Caco-2 (cell line): ENCODE data around the gene IGLL5. TPM values are rescaled to one million over a fixed set of nuclear protein-coding genes. Genes with fewer than 3 reads are reported as not detected.

ENCODE experiments used
- BruUV-seq: library from RNA; stranded (reverse); fragments of 400-500 nt; replicated peaks from 2 replicates; lab custom pipeline; 2021; lab: Mats Ljungman, UMichigan
- CTCF ChIA-PET: fragments of 300-600 bp; sonication (Branson Sonifier 250); formaldehyde crosslinking; loops from one replicate; lab custom pipeline; 2022; ENCODE audit warnings: antibody characterized with exemption; lab: Charles Lee
- POLR2A ChIA-PET: fragments of 300-600 bp; sonication (Branson Sonifier 250); formaldehyde crosslinking; loops from one replicate; lab custom pipeline; 2022; ENCODE audit warnings: antibody characterized with exemption; lab: Charles Lee
- DNase-seq, 2 experiments: peaks; one replicate each; pipeline versions ENCODE4 v3.0.0 to v3.0.0-alpha.2; 2020 to 2022
- H3K27me3 ChIP-seq: replicated peaks from 2 replicates; pipeline ENCODE4 v1.6.0; 2011; ENCODE audit warnings: low read length; ENCODE audit not compliant: control insufficient read depth, insufficient read depth
- H3K36me3 ChIP-seq: 2 replicates; pipeline ENCODE4 v1.5.1; 2011; ENCODE audit warnings: low read length; ENCODE audit not compliant: control insufficient read depth, insufficient read depth
- H3K4me1 ChIP-seq: fragments of 250-450 bp; sonication (Bioruptor Pico); 2 replicates; pipeline ENCODE4 v1.5.1; 2020; ENCODE audit warnings: mild to moderate bottlenecking
- H3K4me3 ChIP-seq: 2 replicates; pipeline ENCODE4 v1.5.1; 2011; ENCODE audit warnings: low read depth, mild to moderate bottlenecking, control low read depth, low read length
- H3K9me3 ChIP-seq: fragments of 250-450 bp; sonication (Bioruptor Pico); 2 replicates; pipeline ENCODE4 v1.5.1; 2020; ENCODE audit warnings: mild to moderate bottlenecking, moderate library complexity
- H3K27ac Mint-ChIP-seq: one replicate; pipeline ENCODE4 v1.8.0; 2022; ENCODE audit warnings: mixed read lengths; ENCODE audit not compliant: unreplicated experiment
- H3K27me3 Mint-ChIP-seq: one replicate; pipeline ENCODE4 v1.8.0; 2022; ENCODE audit warnings: mixed read lengths; ENCODE audit not compliant: insufficient read depth, unreplicated experiment
- H3K36me3 Mint-ChIP-seq: one replicate; pipeline ENCODE4 v1.8.0; 2022; ENCODE audit warnings: mild to moderate bottlenecking, mixed read lengths; ENCODE audit not compliant: insufficient read depth, unreplicated experiment
- H3K4me1 Mint-ChIP-seq: one replicate; pipeline ENCODE4 v1.8.0; 2022; ENCODE audit warnings: low read depth, mixed read lengths; ENCODE audit not compliant: unreplicated experiment
- H3K4me3 Mint-ChIP-seq: one replicate; pipeline ENCODE4 v1.8.0; 2022; ENCODE audit warnings: mild to moderate bottlenecking, moderate library complexity, mixed read lengths; ENCODE audit not compliant: unreplicated experiment
- H3K9me3 Mint-ChIP-seq: one replicate; pipeline ENCODE4 v1.8.0; 2022; ENCODE audit warnings: mixed read lengths; ENCODE audit not compliant: unreplicated experiment
- CTCF ChIP-seq, 2 experiments: fragments of 200-600 bp in 1 of 2; IDR thresholded peaks; 1 replicate in 1 of 2; 2 replicates in 1 of 2; pipeline versions ENCODE4 v1.5.1 to v1.8.0; 2011 to 2022; ENCODE audit warnings: antibody characterized with exemption in 1 of 2, control low read depth in 1 of 2, inconsistent platforms in 1 of 2, low read depth in 1 of 2, low read length in 1 of 2, mild to moderate bottlenecking in 1 of 2, moderate library complexity in 1 of 2; ENCODE audit not compliant: insufficient read depth in 1 of 2, severe bottlenecking in 1 of 2, unreplicated experiment in 1 of 2
- intact Hi-C: fragments of 100-400 bp; cut with micrococcal nuclease; formaldehyde crosslinking; loops from one replicate; pipeline ENCODE4 v1.10.0; 2022; ENCODE audit not compliant: unreplicated experiment
- total RNA-seq: library from RNA; stranded (reverse); gene quantifications from 2 replicates; pipeline ENCODE4 v1.2.3, GENCODE V29; 2022

IGLL5 gene
- total RNA-seq, 1 experiment from 2014 or later: not detected

- Histone ChIP-seq H3K36me3 (no peaks in the 10 kb centered on the region), H3K4me3 (no peak overlapping the region), H3K4me1 (no peaks in the 10 kb centered on the region), H3K9me3 (no peaks in the 10 kb centered on the region), H3K27me3 (no peaks in the 10 kb centered on the region)
- CTCF ChIA-PET: no interaction called here
- no peak overlapping the region for H3K27ac Mint-ChIP-seq
- H3K36me3 Mint-ChIP-seq: no peaks in the 10 kb centered on the region
- no peaks in the 10 kb centered on the region for H3K9me3 Mint-ChIP-seq
- DNase-seq: no peak
- intact Hi-C loops: no loop called here
- no TSS peak for BruUV-seq
- H3K4me3 Mint-ChIP-seq: no peak overlapping the region
- peaks cover 22% of the 10 kb centered on the region for H3K27me3 Mint-ChIP-seq
- no peaks in the 10 kb centered on the region for H3K4me1 Mint-ChIP-seq
- POLR2A ChIA-PET: no interaction called here
- no peak for TF ChIP-seq CTCF (IDR thresholded peaks at IDR 0.05; ENCODE audit: insufficient read depth in 1 of 2, low read depth in 1 of 2, low read length in 1 of 2, severe bottlenecking in 1 of 2, unreplicated experiment in 1 of 2)
Observed at GRCh38 chr22:22893077-22893805, 5.6 kb downstream of the IGLL5 start.

GRCh38 chr22:22893891-22894739 lies 6.5 kb downstream of the IGLL5 start:
- Mint-ChIP-seq H3K9me3 (no peaks in the 10 kb centered on the region), H3K4me3 (no peak overlapping the region), H3K27me3 (peaks cover 17% of the 10 kb centered on the region), H3K27ac (no peak overlapping the region), H3K36me3 (no peaks in the 10 kb centered on the region), H3K4me1 (no peaks in the 10 kb centered on the region)
- intact Hi-C loops: no loop called here
- Histone ChIP-seq H3K27me3 (no peaks in the 10 kb centered on the region), H3K4me1 (no peaks in the 10 kb centered on the region), H3K9me3 (no peaks in the 10 kb centered on the region), H3K36me3 (no peaks in the 10 kb centered on the region), H3K4me3 (no peak overlapping the region)
- ChIA-PET POLR2A (no interaction called here), CTCF (no interaction called here)
- TF ChIP-seq CTCF (IDR thresholded peaks at IDR 0.05; ENCODE audit: insufficient read depth in 1 of 2, low read depth in 1 of 2, low read length in 1 of 2, severe bottlenecking in 1 of 2, unreplicated experiment in 1 of 2): no peak
- DNase-seq: peak in 1 of 2 experiments; percentile 16
- BruUV-seq: no TSS peak

GRCh38 chr22:22894740-22895731 lies 7.4 kb downstream of the IGLL5 start:
- no peaks in the 10 kb centered on the region for H3K9me3 Mint-ChIP-seq
- no peaks in the 10 kb centered on the region for H3K4me1 ChIP-seq
- no peaks in the 10 kb centered on the region for H3K36me3 Mint-ChIP-seq
- intact Hi-C loops: no loop called here
- H3K4me3 Mint-ChIP-seq: no peak overlapping the region
- H3K9me3 ChIP-seq: no peaks in the 10 kb centered on the region
- ChIA-PET CTCF (no interaction called here), POLR2A (no interaction called here)
- no TSS peak for BruUV-seq
- H3K36me3 ChIP-seq: no peaks in the 10 kb centered on the region
- DNase-seq: peak in 1 of 2 experiments; percentile 16
- no peaks in the 10 kb centered on the region for H3K4me1 Mint-ChIP-seq
- no peak overlapping the region for H3K27ac Mint-ChIP-seq
- no peak overlapping the region for H3K4me3 ChIP-seq
- TF ChIP-seq CTCF (IDR thresholded peaks at IDR 0.05; ENCODE audit: insufficient read depth in 1 of 2, low read depth in 1 of 2, low read length in 1 of 2, severe bottlenecking in 1 of 2, unreplicated experiment in 1 of 2): no peak
- peaks cover 15% of the 10 kb centered on the region for H3K27me3 Mint-ChIP-seq
- H3K27me3 ChIP-seq: no peaks in the 10 kb centered on the region
